ENCODE data around the gene HOMER3. TPM values are rescaled to one million over a fixed set of nuclear protein-coding genes. Genes with fewer than 3 reads are reported as not detected.

The HOMER3 gene
- total and polyA plus RNA-seq, 2 donors (not counting 3 experiments of a cell fraction or from before 2014, with no cell fraction given) = 139 to 184 TPM

GRCh38 chr19:18906605-18907519, 34.2 kb downstream of the HOMER3 start:
- POLR2A ChIA-PET = interaction anchor here (1.3 kb wide), 1 partner anchor 12 kb away, joined by 4 read pairs; the partner anchor contains the start of genes COPE and DDX49

More at GRCh38 chr19:18906605-18907519, 34.2 kb downstream of the HOMER3 start:
- Histone ChIP-seq H3K9me3 (replicated peaks; ENCODE audit: control insufficient read depth, insufficient read depth, low read length) (no peaks in the 10 kb centered on the region), H3K4me1 (ENCODE audit: control insufficient read depth, extremely low read depth, insufficient read depth, low read length) (no peaks in the 10 kb centered on the region), H3K36me3 (ENCODE audit: control insufficient read depth in 2 of 2, extremely low read depth in 1 of 2, insufficient read depth in 2 of 2, low read length in 2 of 2) (peaks cover 6 to 48% of the 10 kb centered on the region in 2 experiments), H3K9me1 (replicated peaks; ENCODE audit: control insufficient read depth, extremely low read depth, insufficient read depth, low read length) (no peaks in the 10 kb centered on the region), H3K27ac (ENCODE audit: insufficient read depth, low read depth, low read length) (no peak overlapping the region), H3K4me3 (replicated peaks in 1 of 3; ENCODE audit: insufficient read depth in 1 of 3, low read depth in 1 of 3, low read length in 3 of 3) (no peak overlapping the region), H4K20me1 (replicated peaks; ENCODE audit: control insufficient read depth, extremely low read depth, insufficient read depth, low read length) (no peaks in the 10 kb centered on the region), H3K9ac (replicated peaks; ENCODE audit: extremely low read depth, insufficient read depth, low read length) (no peak overlapping the region), H2AFZ (ENCODE audit: low read depth, low read length) (no peak overlapping the region), H3K27me3 (ENCODE audit: control insufficient read depth in 2 of 2, insufficient read depth in 2 of 2, low read length in 2 of 2) (no peaks in the 10 kb centered on the region), H3K4me2 (ENCODE audit: insufficient read depth, low read length) (no peak overlapping the region), H3K79me2 (ENCODE audit: control insufficient read depth, insufficient read depth, low read length) (no peaks in the 10 kb centered on the region)
- no TSS peak for BruUV-seq (replicated peaks)
- intact Hi-C loops (cut with micrococcal nuclease) = no loop called here
- FAIRE-seq (no peak), DNase-seq (ENCODE audit: low read depth, low spot score) (no peak)
- dilution Hi-C loops (cut with MboI; ENCODE audit: extremely low pct_ligation_motif_present, low sequenced_read_pairs) = no loop called here
- TF ChIP-seq FOS (IDR thresholded peaks at IDR 0.05; ENCODE audit: borderline replicate concordance, insufficient read depth, low read length) = no peak
- no peak for TF ChIP-seq POLR2AphosphoS5 (IDR thresholded peaks at IDR 0.05; ENCODE audit: insufficient read depth, low read depth, low read length)
- no peak for TF ChIP-seq POLR2A (IDR thresholded peaks at IDR 0.05; ENCODE audit: low read depth, low read length)
- no peak for TF ChIP-seq MYC (IDR thresholded peaks at IDR 0.05; ENCODE audit: low read depth, low read length)
- no peak for TF ChIP-seq CTCF (IDR thresholded peaks at IDR 0.05; ENCODE audit: extremely low read depth in 1 of 2, insufficient read depth in 1 of 2, low read depth in 1 of 2, low read length in 2 of 2)
- TF ChIP-seq MAX (IDR thresholded peaks at IDR 0.05; ENCODE audit: insufficient read depth, insufficient read length) = no peak
- no peak for TF ChIP-seq EZH2 (IDR thresholded peaks at IDR 0.05; ENCODE audit: borderline replicate concordance, low read depth, low read length, severe bottlenecking)
- no peak for TF ChIP-seq GATA2 (IDR thresholded peaks at IDR 0.05; ENCODE audit: insufficient read depth, insufficient read length, low read depth, low read length)
- CTCF ChIA-PET = no interaction called here

Data from endothelial cell of umbilical vein (primary cell).